ENCODE results near the gene ASB13.
A peak's percentile ranks its signal among the peaks of the same experiment; 100 is the strongest.
"Not testable (repeated sequence)": the region's sequence is repeated elsewhere in the genome, so short reads cannot be mapped to it uniquely, and the experiment has no call there.

The ASB13 gene

DNA sequence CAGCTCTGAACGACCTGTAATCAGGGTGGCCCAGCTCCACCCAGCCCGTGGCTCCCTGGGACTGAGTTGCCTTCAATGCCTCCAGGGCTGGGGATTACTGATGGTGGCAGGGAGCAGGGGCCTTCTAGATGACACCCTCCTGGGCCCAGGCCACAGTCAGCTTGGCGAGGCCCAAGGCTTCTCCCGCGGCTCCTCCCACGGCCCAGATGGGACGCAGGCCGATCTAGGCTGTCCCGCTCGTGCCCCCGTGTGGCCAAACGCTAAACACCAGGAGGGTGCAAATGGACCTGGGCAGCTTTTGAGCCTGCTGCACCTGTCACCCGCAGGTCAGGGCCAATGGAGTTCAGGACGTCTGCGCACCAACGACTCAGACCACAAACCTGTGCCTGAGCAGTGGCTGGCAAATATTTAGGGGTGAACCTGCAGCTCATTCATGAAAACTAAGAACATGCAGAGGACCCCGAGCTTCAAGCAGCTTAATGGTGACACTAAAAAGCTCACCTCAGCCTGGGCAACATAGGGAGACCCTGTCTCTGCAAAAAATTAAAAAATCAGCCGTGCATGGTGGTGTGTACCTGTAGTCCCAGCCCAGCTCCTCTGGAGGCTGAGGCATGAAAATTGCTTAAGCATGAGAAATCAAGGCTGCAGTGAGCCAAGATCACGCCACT, 43.2 kb downstream of the ASB13 start:
- H3K27me3 ChIP-seq (ENCODE audit: control insufficient read depth, insufficient read depth, low read length) = no peaks in the 10 kb centered on the region
- WGBS (ENCODE audit: insufficient coverage, insufficient read length) = no CpG with 5 or more reads among the region's 19 CpGs
- no peaks in the 10 kb centered on the region for H3K36me3 ChIP-seq (ENCODE audit: control insufficient read depth, insufficient read depth, low read length)
- no peaks in the 10 kb centered on the region for H3K4me1 ChIP-seq (ENCODE audit: control insufficient read depth, insufficient read depth, low read length)
- peak; percentile 76 for DNase-seq (ENCODE audit: low read depth, low spot score)
- H3K27ac ChIP-seq (ENCODE audit: low read length) = no peak overlapping the region
- H3K4me3 ChIP-seq (ENCODE audit: low read length) = no peak overlapping the region
- H3K9me3 ChIP-seq (ENCODE audit: control insufficient read depth, insufficient read depth, low read length) = no peaks in the 10 kb centered on the region

DNA sequence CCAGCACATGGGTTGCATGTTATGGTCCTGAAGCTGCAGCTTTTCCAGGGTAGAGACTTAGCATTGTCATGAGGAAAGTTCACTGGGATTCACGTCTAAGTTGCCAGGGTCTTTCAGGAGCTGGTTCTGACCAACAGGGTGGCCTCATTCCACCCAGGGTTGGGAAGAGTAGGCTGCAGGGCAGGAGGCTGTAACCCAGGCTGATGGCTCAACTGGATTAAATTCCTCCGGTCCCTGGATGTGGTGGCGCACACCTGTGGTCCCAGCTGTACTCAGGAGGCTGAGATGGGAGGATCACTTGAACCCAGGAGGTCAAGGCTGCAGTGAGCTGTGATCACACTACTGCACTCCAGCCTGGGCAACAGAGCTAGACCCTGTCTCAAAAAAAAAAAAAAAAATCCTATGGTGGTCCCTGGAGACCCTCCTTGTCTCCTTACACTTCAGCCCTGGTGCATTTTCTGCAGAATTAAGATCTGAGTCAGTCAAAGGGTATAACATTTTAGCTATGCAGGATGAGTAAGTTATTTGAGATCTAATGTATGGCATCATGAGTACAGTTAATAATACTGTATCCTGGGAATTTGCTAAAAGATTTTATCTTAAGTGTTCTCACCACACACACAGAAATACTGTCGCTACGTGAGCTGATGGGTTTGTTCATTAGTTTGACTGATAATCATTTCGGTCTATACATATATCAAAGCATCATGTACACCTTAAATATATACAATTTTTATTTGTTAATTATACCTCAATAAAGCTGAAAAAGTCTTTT, 44.0 kb downstream of the ASB13 start:
- H3K4me3 ChIP-seq (ENCODE audit: low read length) = no peak overlapping the region
- no peaks in the 10 kb centered on the region for H3K4me1 ChIP-seq (ENCODE audit: control insufficient read depth, insufficient read depth, low read length)
- DNase-seq (ENCODE audit: low read depth, low spot score) = no peak
- WGBS (ENCODE audit: insufficient coverage, insufficient read length) = no CpG with 5 or more reads among the region's 6 CpGs
- H3K36me3 ChIP-seq (ENCODE audit: control insufficient read depth, insufficient read depth, low read length) = no peaks in the 10 kb centered on the region
- no peaks in the 10 kb centered on the region for H3K27me3 ChIP-seq (ENCODE audit: control insufficient read depth, insufficient read depth, low read length)
- H3K9me3 ChIP-seq (ENCODE audit: control insufficient read depth, insufficient read depth, low read length) = no peaks in the 10 kb centered on the region
- no peak overlapping the region for H3K27ac ChIP-seq (ENCODE audit: low read length)

DNA sequence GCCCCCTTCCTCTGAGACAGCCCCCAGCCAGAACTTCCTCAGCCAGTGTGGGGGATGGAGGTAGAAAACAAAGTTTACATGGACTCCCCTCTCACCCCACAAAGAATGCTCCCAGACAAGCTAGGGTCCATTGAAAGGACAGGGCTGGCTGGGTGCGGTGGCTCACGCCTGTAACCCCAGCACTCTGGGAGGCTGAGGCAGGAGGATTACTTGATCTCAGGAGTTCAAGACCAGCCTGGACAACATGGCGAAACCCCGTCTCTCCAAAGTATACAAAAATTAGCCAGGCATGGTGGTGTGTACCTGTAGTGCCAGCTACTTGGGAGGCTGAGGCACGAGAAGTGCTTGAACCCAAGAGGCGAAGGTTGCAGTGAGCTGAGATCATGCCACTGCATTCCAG, 45.0 kb downstream of the ASB13 start:
- not testable (repeated sequence) for H3K4me3 ChIP-seq (ENCODE audit: low read length); H3K36me3 ChIP-seq (ENCODE audit: control insufficient read depth, insufficient read depth, low read length); H3K27ac ChIP-seq (ENCODE audit: low read length); H3K4me1 ChIP-seq (ENCODE audit: control insufficient read depth, insufficient read depth, low read length); H3K27me3 ChIP-seq (ENCODE audit: control insufficient read depth, insufficient read depth, low read length); H3K9me3 ChIP-seq (ENCODE audit: control insufficient read depth, insufficient read depth, low read length); DNase-seq (ENCODE audit: low read depth, low spot score)
- WGBS (ENCODE audit: insufficient coverage, insufficient read length) = no CpG with 5 or more reads among the region's 6 CpGs

DNA sequence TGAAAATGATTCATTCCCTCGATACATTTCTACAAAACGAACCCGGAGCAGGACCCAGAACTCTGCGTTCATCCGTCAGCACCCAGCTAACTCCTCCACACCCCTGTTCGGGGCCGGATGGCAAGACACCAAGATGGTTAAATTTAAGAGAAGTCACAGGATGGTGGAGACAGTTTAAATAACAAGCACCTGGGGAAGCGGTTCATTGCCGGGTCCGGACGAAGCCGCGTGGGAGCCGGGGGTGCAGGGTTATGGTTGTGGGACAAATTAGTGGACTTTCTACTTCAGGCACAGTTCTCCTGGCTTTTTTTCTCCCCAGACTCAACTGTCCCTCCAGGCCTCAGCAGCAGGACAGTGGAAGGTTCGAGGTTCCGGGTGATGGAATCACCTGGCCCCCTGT, 45.4 kb downstream of the ASB13 start:
- WGBS (ENCODE audit: insufficient coverage, insufficient read length) = no CpG with 5 or more reads among the region's 16 CpGs
- no peaks in the 10 kb centered on the region for H3K36me3 ChIP-seq (ENCODE audit: control insufficient read depth, insufficient read depth, low read length)
- no peaks in the 10 kb centered on the region for H3K27me3 ChIP-seq (ENCODE audit: control insufficient read depth, insufficient read depth, low read length)
- H3K27ac ChIP-seq (ENCODE audit: low read length) = no peak overlapping the region
- DNase-seq (ENCODE audit: low read depth, low spot score) = no peak
- no peaks in the 10 kb centered on the region for H3K9me3 ChIP-seq (ENCODE audit: control insufficient read depth, insufficient read depth, low read length)
- H3K4me3 ChIP-seq (ENCODE audit: low read length) = no peak overlapping the region
- H3K4me1 ChIP-seq (ENCODE audit: control insufficient read depth, insufficient read depth, low read length) = no peaks in the 10 kb centered on the region

DNA sequence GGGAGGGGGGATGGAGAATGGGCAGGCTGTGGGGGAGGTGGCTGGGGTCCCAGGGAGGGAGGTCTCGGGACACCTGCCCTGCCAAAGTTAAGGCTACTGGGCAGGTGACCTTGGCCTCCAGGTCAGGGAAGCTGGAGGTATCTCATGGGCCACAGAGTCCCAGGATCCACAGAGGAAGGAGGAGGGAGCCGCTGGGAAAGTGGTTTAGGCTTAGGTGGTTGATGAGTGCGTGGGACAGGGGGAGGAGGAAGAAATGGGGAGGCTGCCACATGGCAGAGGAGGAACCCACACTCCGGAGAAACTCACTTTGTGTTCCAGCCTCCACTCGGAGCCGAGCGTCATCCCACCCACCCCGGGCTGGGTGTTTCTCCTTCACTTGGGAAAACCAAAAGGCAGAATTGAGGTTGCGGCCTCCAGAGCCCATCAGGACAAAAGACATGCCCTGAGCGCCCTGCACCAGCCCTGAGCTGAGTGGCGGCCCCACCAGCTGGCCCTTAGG, 46.1 kb downstream of the ASB13 start:
- Histone ChIP-seq H3K27ac (ENCODE audit: low read length) (no peak overlapping the region), H3K27me3 (ENCODE audit: control insufficient read depth, insufficient read depth, low read length) (no peaks in the 10 kb centered on the region), H3K9me3 (ENCODE audit: control insufficient read depth, insufficient read depth, low read length) (no peaks in the 10 kb centered on the region), H3K36me3 (ENCODE audit: control insufficient read depth, insufficient read depth, low read length) (no peaks in the 10 kb centered on the region), H3K4me1 (ENCODE audit: control insufficient read depth, insufficient read depth, low read length) (no peaks in the 10 kb centered on the region), H3K4me3 (ENCODE audit: low read length) (no peak overlapping the region)
- WGBS (ENCODE audit: insufficient coverage, insufficient read length) = no CpG with 5 or more reads among the region's 11 CpGs
- no peak for DNase-seq (ENCODE audit: low read depth, low spot score)

DNA sequence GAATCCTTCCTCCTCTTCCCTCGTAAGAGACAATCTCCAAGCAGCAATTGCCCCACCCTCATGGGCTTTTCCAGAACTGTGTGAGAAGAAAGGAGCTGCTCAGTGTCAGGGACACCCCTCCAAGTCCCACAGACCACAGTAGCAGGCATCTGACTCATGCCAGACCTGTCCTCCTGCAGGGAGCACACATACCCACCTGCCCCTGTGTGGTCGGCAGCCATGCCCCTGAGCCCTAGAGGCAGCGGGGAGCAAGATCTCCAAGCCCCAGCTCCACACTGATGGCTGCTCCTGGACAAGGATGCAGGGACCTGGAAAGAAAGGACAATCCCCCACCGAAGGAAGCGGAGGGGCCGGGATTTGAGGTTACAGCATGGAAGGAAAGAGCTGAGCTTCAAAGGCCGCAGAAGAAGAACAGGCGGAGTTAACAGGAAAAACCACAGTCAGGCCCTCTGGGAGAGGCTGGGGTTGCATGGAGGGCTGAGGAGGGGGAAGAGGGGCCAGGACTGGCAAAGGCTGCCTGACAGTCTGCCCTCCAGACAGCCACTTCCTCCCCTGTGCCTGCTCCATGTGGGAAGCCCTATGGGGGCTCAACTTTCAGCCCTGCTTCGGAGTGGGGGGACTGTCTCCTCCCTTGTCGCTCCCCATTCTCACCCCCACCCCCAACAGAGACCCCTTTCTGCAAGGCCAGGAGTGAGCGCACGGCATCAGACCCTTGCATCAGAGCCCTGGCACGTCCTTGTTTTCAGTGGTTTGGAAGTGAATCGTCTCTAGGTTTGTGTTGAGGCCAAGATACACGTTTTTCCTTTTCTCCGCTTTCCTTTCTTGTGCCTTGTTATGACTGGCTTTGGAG, 46.8 kb downstream of the ASB13 start:
- no peaks in the 10 kb centered on the region for H3K9me3 ChIP-seq (ENCODE audit: control insufficient read depth, insufficient read depth, low read length)
- no peak for DNase-seq (ENCODE audit: low read depth, low spot score)
- WGBS (ENCODE audit: insufficient coverage, insufficient read length) = no CpG with 5 or more reads among the region's 16 CpGs
- no peak overlapping the region for H3K4me3 ChIP-seq (ENCODE audit: low read length)
- no peak overlapping the region for H3K27ac ChIP-seq (ENCODE audit: low read length)
- no peaks in the 10 kb centered on the region for H3K36me3 ChIP-seq (ENCODE audit: control insufficient read depth, insufficient read depth, low read length)
- no peaks in the 10 kb centered on the region for H3K4me1 ChIP-seq (ENCODE audit: control insufficient read depth, insufficient read depth, low read length)
- H3K27me3 ChIP-seq (ENCODE audit: control insufficient read depth, insufficient read depth, low read length) = no peaks in the 10 kb centered on the region

DNA sequence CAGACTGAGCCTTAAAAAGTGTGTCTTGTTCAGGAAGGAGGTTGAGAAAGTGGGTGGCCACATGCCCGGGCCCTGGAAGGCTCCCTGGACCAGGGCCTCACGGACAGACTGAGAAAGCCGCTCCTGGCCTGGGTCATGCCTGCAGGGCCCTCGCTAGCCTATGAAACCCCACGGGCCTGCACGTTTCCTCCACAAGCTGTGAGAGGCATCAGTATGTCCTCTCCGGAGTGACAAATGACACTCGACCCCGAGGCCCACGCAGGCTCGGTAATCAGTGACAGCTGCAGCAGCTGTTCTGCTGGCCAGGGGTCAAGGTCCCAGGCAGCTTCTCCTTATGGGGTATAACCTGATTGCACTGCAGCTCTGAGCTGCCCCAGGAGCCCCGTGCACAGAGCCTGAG, 47.6 kb downstream of the ASB13 start:
- H3K9me3 ChIP-seq (ENCODE audit: control insufficient read depth, insufficient read depth, low read length) = no peaks in the 10 kb centered on the region
- H3K36me3 ChIP-seq (ENCODE audit: control insufficient read depth, insufficient read depth, low read length) = no peaks in the 10 kb centered on the region
- no peaks in the 10 kb centered on the region for H3K27me3 ChIP-seq (ENCODE audit: control insufficient read depth, insufficient read depth, low read length)
- no peaks in the 10 kb centered on the region for H3K4me1 ChIP-seq (ENCODE audit: control insufficient read depth, insufficient read depth, low read length)
- WGBS (ENCODE audit: insufficient coverage, insufficient read length) = no CpG with 5 or more reads among the region's 12 CpGs
- no peak for DNase-seq (ENCODE audit: low read depth, low spot score)
- H3K4me3 ChIP-seq (ENCODE audit: low read length) = no peak overlapping the region
- no peak overlapping the region for H3K27ac ChIP-seq (ENCODE audit: low read length)

DNA sequence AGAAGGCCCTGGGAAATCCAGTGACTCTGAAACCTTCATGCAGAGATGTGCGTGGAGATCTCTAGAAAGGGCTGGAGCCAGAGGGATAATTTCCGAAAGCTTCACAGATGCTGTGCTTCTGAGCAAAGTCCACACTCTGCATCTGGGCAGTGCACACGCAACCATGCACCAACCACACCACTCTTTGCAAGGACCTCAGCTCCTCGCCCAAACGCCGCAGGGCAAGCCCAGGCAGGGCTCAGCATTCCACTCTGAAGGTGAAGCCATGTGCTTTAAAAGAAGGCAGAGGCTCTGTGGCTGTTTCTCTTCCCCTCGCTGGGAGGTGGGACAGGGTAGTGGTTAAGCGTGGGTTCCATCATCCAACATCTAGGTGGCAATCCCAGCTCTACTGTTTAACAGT, 48.4 kb downstream of the ASB13 start:
- no peak for DNase-seq (ENCODE audit: low read depth, low spot score)
- no CpG with 5 or more reads among the region's 8 CpGs for WGBS (ENCODE audit: insufficient coverage, insufficient read length)
- H3K4me3 ChIP-seq (ENCODE audit: low read length) = no peak overlapping the region
- H3K27ac ChIP-seq (ENCODE audit: low read length) = no peak overlapping the region
- H3K27me3 ChIP-seq (ENCODE audit: control insufficient read depth, insufficient read depth, low read length) = no peaks in the 10 kb centered on the region
- H3K9me3 ChIP-seq (ENCODE audit: control insufficient read depth, insufficient read depth, low read length) = no peaks in the 10 kb centered on the region
- no peaks in the 10 kb centered on the region for H3K4me1 ChIP-seq (ENCODE audit: control insufficient read depth, insufficient read depth, low read length)
- H3K36me3 ChIP-seq (ENCODE audit: control insufficient read depth, insufficient read depth, low read length) = no peaks in the 10 kb centered on the region

DNA sequence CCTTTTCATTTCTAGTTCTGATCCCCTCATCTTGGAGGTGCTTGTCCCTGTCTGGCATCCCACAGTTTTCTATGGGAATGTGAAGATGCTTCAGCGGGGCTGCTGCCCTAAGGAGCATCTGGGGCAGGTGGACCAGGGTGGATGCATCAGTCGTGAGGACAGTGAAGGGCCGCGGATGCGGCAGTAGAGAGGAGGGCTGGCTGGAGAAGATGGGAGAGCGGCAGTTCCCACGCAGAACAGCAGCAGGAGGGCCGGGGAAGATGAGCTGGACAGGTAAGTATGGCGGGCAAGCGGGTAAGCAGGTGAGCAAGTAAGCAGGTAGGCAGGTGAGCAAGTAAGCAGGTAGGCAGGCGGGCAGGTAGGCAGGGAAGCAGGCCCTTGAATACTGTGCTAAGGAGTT, 48.9 kb downstream of the ASB13 start:
- Histone ChIP-seq H3K27me3 (ENCODE audit: control insufficient read depth, insufficient read depth, low read length) (no peaks in the 10 kb centered on the region), H3K36me3 (ENCODE audit: control insufficient read depth, insufficient read depth, low read length) (no peaks in the 10 kb centered on the region), H3K4me1 (ENCODE audit: control insufficient read depth, insufficient read depth, low read length) (no peaks in the 10 kb centered on the region), H3K27ac (ENCODE audit: low read length) (no peak overlapping the region), H3K4me3 (ENCODE audit: low read length) (no peak overlapping the region), H3K9me3 (ENCODE audit: control insufficient read depth, insufficient read depth, low read length) (no peaks in the 10 kb centered on the region)
- WGBS (ENCODE audit: insufficient coverage, insufficient read length) = no CpG with 5 or more reads among the region's 11 CpGs
- no peak for DNase-seq (ENCODE audit: low read depth, low spot score)

DNA sequence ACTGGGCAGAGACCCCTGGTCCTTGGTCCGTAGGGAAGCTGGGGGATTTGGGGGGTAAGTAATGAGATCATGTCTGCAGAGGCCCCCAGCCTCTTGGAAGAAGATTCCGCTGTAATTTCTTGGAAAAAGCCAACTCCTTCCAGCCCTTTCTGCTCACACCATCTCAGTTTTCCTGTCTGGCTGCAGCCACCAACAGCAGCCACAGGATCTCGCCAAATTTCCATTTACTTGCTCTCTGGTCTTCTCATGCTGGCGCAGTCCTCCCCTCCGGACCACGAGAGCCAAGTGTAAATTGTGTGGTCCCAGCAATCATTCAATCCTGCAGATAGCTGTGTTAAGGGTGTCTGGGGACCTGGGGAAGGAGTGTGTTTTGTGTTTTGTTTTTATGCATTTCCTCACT, 49.6 kb downstream of the ASB13 start:
- Histone ChIP-seq H3K9me3 (ENCODE audit: control insufficient read depth, insufficient read depth, low read length) (no peaks in the 10 kb centered on the region), H3K36me3 (ENCODE audit: control insufficient read depth, insufficient read depth, low read length) (no peaks in the 10 kb centered on the region), H3K27me3 (ENCODE audit: control insufficient read depth, insufficient read depth, low read length) (no peaks in the 10 kb centered on the region), H3K27ac (ENCODE audit: low read length) (no peak overlapping the region), H3K4me1 (ENCODE audit: control insufficient read depth, insufficient read depth, low read length) (no peaks in the 10 kb centered on the region), H3K4me3 (ENCODE audit: low read length) (no peak overlapping the region)
- WGBS (ENCODE audit: insufficient coverage, insufficient read length) = no CpG with 5 or more reads among the region's 6 CpGs
- DNase-seq (ENCODE audit: low read depth, low spot score) = no peak

Data from iPS DF 6.9 (cell line).